GM12875 (cell line): ENCODE data around the gene TPD52L1.

Experiments used
- H3K4me3 ChIP-seq: one replicate; pipeline ENCODE4 v1.5.1; 2011; ENCODE audit warnings: low read depth, low read length, control low read depth
- TF ChIP-seq, protein P1 (sequence below): IDR thresholded peaks from 2 replicates; pipeline ENCODE4 v1.5.1; 2011; ENCODE audit warnings: low read depth, mild to moderate bottlenecking, control low read depth, inconsistent platforms, low read length, moderate library complexity, borderline replicate concordance; ENCODE audit not compliant: insufficient read depth

The TPD52L1 gene

GRCh38 chr6:125215252-125215819, 61.8 kb downstream of the TPD52L1 start:
- TF ChIP-seq, protein P1, sequence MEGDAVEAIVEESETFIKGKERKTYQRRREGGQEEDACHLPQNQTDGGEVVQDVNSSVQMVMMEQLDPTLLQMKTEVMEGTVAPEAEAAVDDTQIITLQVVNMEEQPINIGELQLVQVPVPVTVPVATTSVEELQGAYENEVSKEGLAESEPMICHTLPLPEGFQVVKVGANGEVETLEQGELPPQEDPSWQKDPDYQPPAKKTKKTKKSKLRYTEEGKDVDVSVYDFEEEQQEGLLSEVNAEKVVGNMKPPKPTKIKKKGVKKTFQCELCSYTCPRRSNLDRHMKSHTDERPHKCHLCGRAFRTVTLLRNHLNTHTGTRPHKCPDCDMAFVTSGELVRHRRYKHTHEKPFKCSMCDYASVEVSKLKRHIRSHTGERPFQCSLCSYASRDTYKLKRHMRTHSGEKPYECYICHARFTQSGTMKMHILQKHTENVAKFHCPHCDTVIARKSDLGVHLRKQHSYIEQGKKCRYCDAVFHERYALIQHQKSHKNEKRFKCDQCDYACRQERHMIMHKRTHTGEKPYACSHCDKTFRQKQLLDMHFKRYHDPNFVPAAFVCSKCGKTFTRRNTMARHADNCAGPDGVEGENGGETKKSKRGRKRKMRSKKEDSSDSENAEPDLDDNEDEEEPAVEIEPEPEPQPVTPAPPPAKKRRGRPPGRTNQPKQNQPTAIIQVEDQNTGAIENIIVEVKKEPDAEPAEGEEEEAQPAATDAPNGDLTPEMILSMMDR = no peak
- no peak overlapping the region for H3K4me3 ChIP-seq

GRCh38 chr6:125216015-125216414, 62.4 kb downstream of the TPD52L1 start:
- TF ChIP-seq, protein P1 = no peak
- no peak overlapping the region for H3K4me3 ChIP-seq

DNA sequence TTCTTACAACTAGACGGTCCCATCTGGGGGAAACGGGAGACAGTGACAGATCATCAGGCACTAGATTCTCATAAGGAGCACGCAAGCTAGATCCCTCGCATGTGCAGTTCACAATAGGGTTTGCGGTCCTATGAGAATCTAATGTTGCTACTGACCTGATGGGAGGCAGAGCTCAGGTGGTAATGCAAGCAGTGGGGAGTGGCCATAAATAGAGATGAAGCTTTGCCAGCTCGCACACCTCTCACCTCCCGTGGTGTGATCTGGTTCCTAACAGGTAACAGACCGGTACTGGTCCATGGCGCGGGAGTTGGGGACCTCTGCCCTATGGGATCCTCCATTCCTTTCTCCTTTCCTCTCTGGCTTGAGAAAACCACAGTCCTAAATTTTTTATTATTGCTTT, 63.8 kb downstream of the TPD52L1 start:
- H3K4me3 ChIP-seq = no peak overlapping the region
- TF ChIP-seq, protein P1 = no peak

GRCh38 chr6:125217992-125218391, 64.4 kb downstream of the TPD52L1 start:
- no peak overlapping the region for H3K4me3 ChIP-seq
- TF ChIP-seq, protein P1 = no peak

- TF ChIP-seq, protein P1 = no peak
- H3K4me3 ChIP-seq = no peak overlapping the region
These were observed 65.9 kb downstream of the TPD52L1 start for GRCh38 chr6:125219361-125219895.

DNA sequence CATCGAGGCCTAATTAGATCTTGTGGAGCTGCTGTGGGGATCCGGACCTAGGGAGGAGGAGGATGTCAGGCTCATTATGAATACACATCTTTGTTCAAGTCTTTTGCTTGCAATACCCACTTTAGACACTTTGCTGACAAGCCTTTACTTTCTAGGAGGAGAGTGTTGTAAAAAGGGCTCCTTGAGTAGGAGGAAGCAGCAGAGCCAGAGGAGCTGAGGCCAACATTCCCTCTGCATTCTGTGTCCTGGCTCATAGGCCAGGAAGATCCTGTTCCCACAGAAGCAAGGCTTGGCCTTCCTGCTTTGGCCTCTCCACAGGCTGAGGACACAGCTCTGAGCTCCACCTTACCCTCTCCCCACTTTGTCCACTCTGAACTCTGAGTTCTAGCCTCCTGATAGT, 67.1 kb downstream of the TPD52L1 start:
- H3K4me3 ChIP-seq = no peak overlapping the region
- TF ChIP-seq, protein P1 = no peak
